Ovary (tissue), 9 donors: ENCODE results near the gene TFPI2. TPM values are rescaled to one million over a fixed set of nuclear protein-coding genes. Genes with fewer than 3 reads are reported as not detected.

ENCODE experiments used
- DNase-seq, 5 donors: peaks; one replicate each; pipeline ENCODE4 v3.0.0-alpha.2; 2019 to 2020
- H3K27ac ChIP-seq, 2 donors: fragments of 200-600 bp; one replicate each; pipeline versions ENCODE4 v1.5.1 to v1.8.0; 2019 to 2022
- H3K27me3 ChIP-seq: fragments of 200-600 bp; one replicate; pipeline ENCODE4 v1.8.0; 2022
- H3K36me3 ChIP-seq: fragments of 200-600 bp; sonication (generic); one replicate; pipeline ENCODE4 v1.5.1; 2019
- H3K4me1 ChIP-seq: one replicate; pipeline ENCODE4 v1.8.1; 2013; ENCODE audit warnings: mild to moderate bottlenecking, moderate library complexity; ENCODE audit not compliant: insufficient read depth
- H3K4me3 ChIP-seq: fragments of 200-600 bp; sonication (generic); one replicate; pipeline ENCODE4 v1.5.1; 2017
- H3K9me3 ChIP-seq, 2 donors: fragments of 200-600 bp in 1 of 2; sonication (generic) in 1 of 2; one replicate each; pipeline versions ENCODE4 v1.5.1 to v1.8.1; 2013 to 2019; ENCODE audit warnings: mild to moderate bottlenecking in 1 of 2, moderate library complexity in 1 of 2
- CTCF ChIP-seq, 3 donors: fragments of 450-650 bp in 2 of 3; fragments of 200-600 bp in 1 of 3; IDR thresholded peaks; one replicate each; pipeline versions ENCODE4 v1.5.1 to v1.8.0; 2016 to 2022; ENCODE audit warnings: antibody characterized with exemption in 3 of 3, mild to moderate bottlenecking in 1 of 3
- EP300 ChIP-seq: sonication (generic); formaldehyde crosslinking; IDR thresholded peaks from one replicate; pipeline ENCODE4 v1.6.1; 2017; ENCODE audit warnings: antibody characterized with exemption
- POLR2A ChIP-seq: fragments of 450-650 bp; IDR thresholded peaks from one replicate; pipeline ENCODE4 v1.6.1; 2017; ENCODE audit warnings: antibody characterized with exemption, mild to moderate bottlenecking, moderate library complexity
- WGBS, 3 donors: extraction: QIAGEN DNeasy Blood & Tissue Kit in 1 of 3; methylation state at CpG; one replicate each; pipeline versions ENCODE4 v1.1.5 to v1.1.7; 2013 to 2017; 5-methylcytosine and 5-hydroxymethylcytosine counted together
- intact Hi-C, 4 donors: fragments of 100-400 bp; cut with DNase I; formaldehyde crosslinking; loops; one replicate each; pipeline versions ENCODE4 v1.11.0 to v1.15.1; 2022 to 2023
- polyA plus RNA-seq, 2 donors: library from polyadenylated mRNA; stranded (reverse); fragments of 200-250 nt in 1 of 2; fragments of 350-450 nt in 1 of 2; fragmentation: Illumina TruSeq in 1 of 2; extraction: RNeasy Lipid Tissue Mini Kit (QIAGEN cat#74804) in 1 of 2; gene quantifications; one replicate each; pipeline ENCODE4 v1.2.3, GENCODE V29; 2013 to 2014
- small RNA-seq: library from RNA; depleted of rRNA; stranded (forward); fragments of <200 nt; gene quantifications from one replicate; pipeline ENCODE3, GENCODE V24; 2016
- total RNA-seq, 7 donors: library from RNA; depleted of rRNA in 2 of 7; stranded (reverse); fragments of >200 nt in 2 of 7; fragmentation: NEBNext Ultra II Directional in 3 of 7; extraction: Animal tissue kit (Norgen Biotek cat#: 25700) in 3 of 7; gene quantifications; one replicate each; pipeline versions ENCODE4 v1.1.0 to v1.2.4, GENCODE V29; 2016 to 2023
- donor health status: DM: no; HTN: no; CAD: no; lungs with moderate emphysema.
- donor health status: DM: no; HTN: no; CAD: no.
- donor health status: Bipolar disorder and iron deficiency.
- donor health status: DM: yes; HTN: yes; CAD: no.
- donor health status: DM: no; HTN: no; CAD: no.
- donor health status: DM: yes; HTN: yes; CAD: no.

TFPI2 gene
- total and polyA plus RNA-seq, 9 donors = 22.9 to 126 (median 45.0) TPM

- 66 to 75% (median 68%) methylated on average over 1 of the region's 1 CpG for WGBS, 3 donors
- DNase-seq = no peak
- TF ChIP-seq POLR2A (no peak), EP300 (no peak), CTCF (IDR thresholded peaks at IDR 0.05) (no peak)
- Histone ChIP-seq H3K9me3 (no peaks in the 10 kb centered on the region), H3K4me1 (peaks cover 5% of the 10 kb centered on the region), H3K27ac (no peak overlapping the region), H3K4me3 (no peak overlapping the region), H3K36me3 (no peaks in the 10 kb centered on the region), H3K27me3 (no peaks in the 10 kb centered on the region)
- intact Hi-C loops = no loop called here
These were observed 54.9 kb downstream of the TFPI2 start for GRCh38 chr7:93835702-93836101.

Small RNAs within 50 kb of the gene (small RNA-seq; reads per million reads assigned to genes)
- gene AC002076.2 = not detected

Other genes with a start within 250 kb of the TFPI2 start
- under 1 TPM in 4 of 7 donors, not detected in 3; 0.41 to 0.92 (median 0.78) TPM for gene GNGT1, start 15.8 kb upstream of the TFPI2 start, total RNA-seq
- under 1 TPM in 1 of 2 donors, not detected in 1; 0.42 TPM for gene GNGT1, start 15.8 kb upstream of the TFPI2 start, polyA plus RNA-seq
- 10 to 100 TPM; 34.8 to 70.7 (median 46.3) TPM for gene GNG11, start 31.0 kb upstream of the TFPI2 start, total RNA-seq
- 10 to 100 TPM; 56.4 to 81.0 TPM for gene GNG11, start 31.0 kb upstream of the TFPI2 start, polyA plus RNA-seq
- 10 to 100 TPM; 22.9 to 32.1 (median 26.9) TPM for gene BET1, start 113.6 kb upstream of the TFPI2 start, total RNA-seq
- 10 to 100 TPM; 26.1 to 35.9 TPM for gene BET1, start 113.6 kb upstream of the TFPI2 start, polyA plus RNA-seq